Panc1 (cell line): Measurements from ENCODE around the gene ZC3H12D. TPM values are rescaled to one million over a fixed set of nuclear protein-coding genes. Genes with fewer than 3 reads are reported as not detected.

Experiments used
- ATAC-seq: fragments of 200-7000 bp; cut with Tn5 transposase; 2 replicates; pipeline ENCODE4 v1.9.1; 2020; ENCODE audit warnings: mild to moderate bottlenecking, moderate library complexity
- BruUV-seq: library from RNA; stranded (reverse); fragments of 400-500 nt; replicated peaks from 2 replicates; lab custom pipeline; 2021; lab: Mats Ljungman, UMichigan
- CTCF ChIA-PET: fragments of 300-600 bp; sonication (Branson Sonifier 250); formaldehyde crosslinking; loops from one replicate; lab custom pipeline; 2022; ENCODE audit warnings: antibody characterized with exemption; lab: Charles Lee
- POLR2A ChIA-PET: fragments of 300-600 bp; sonication (Branson Sonifier 250); formaldehyde crosslinking; loops from one replicate; lab custom pipeline; 2022; ENCODE audit warnings: antibody characterized with exemption; lab: Charles Lee
- DNase-seq: peaks from one replicate; pipeline ENCODE4 v3.0.0-alpha.2; 2010; ENCODE audit warnings: low read depth, low spot score
- H3K27ac ChIP-seq: 2 replicates; pipeline ENCODE4 v1.5.1; 2011; ENCODE audit warnings: mild to moderate bottlenecking, low read length, inconsistent platforms
- H3K27me3 ChIP-seq: fragments of 200-500 bp; sonication (Bioruptor generic); 2 replicates; pipeline ENCODE4 v1.6.0; 2014; ENCODE audit warnings: low read length, inconsistent platforms; ENCODE audit not compliant: control insufficient read depth, insufficient read depth
- H3K36me3 ChIP-seq: fragments of 200-500 bp; sonication (Bioruptor generic); 2 replicates; pipeline ENCODE4 v1.5.1; 2014; ENCODE audit warnings: inconsistent platforms, mild to moderate bottlenecking, low read length, moderate library complexity; ENCODE audit not compliant: control insufficient read depth, insufficient read depth
- H3K4me1 ChIP-seq: 2 replicates; pipeline ENCODE4 v1.5.1; 2011; ENCODE audit warnings: inconsistent platforms, mild to moderate bottlenecking, low read length, moderate library complexity; ENCODE audit not compliant: control insufficient read depth, insufficient read depth
- H3K4me3 ChIP-seq, 2 experiments: 2 replicates each; pipeline ENCODE4 v1.5.1; 2011 to 2012; ENCODE audit warnings: low read depth in 2 of 2, low read length in 2 of 2, mild to moderate bottlenecking in 2 of 2, inconsistent platforms in 1 of 2, moderate library complexity in 1 of 2
- H3K9me3 ChIP-seq: fragments of 200-500 bp; sonication (Bioruptor generic); 2 replicates; pipeline ENCODE4 v1.5.1; 2014; ENCODE audit warnings: low read depth, mild to moderate bottlenecking, inconsistent platforms, low read length, moderate library complexity; ENCODE audit not compliant: control insufficient read depth, insufficient read depth
- CTCF ChIP-seq: fragments of 450-650 bp; IDR thresholded peaks from 2 replicates; pipeline ENCODE4 v1.5.1; 2017; ENCODE audit warnings: mild to moderate bottlenecking
- POLR2AphosphoS5 ChIP-seq: IDR thresholded peaks from 2 replicates; pipeline ENCODE4 v1.6.1; 2012; ENCODE audit warnings: mild to moderate bottlenecking, low read depth, low read length, moderate library complexity
- REST ChIP-seq, 2 experiments: IDR thresholded peaks; 2 replicates each; pipeline ENCODE4 v1.6.1; 2011 to 2012; ENCODE audit warnings: low read depth in 2 of 2, control low read depth in 1 of 2, low read length in 1 of 2, mild to moderate bottlenecking in 1 of 2, moderate library complexity in 1 of 2; ENCODE audit not compliant: insufficient read depth in 1 of 2
- SIN3A ChIP-seq: IDR thresholded peaks from 2 replicates; pipeline ENCODE4 v1.6.1; 2012; ENCODE audit warnings: low read depth, mild to moderate bottlenecking, low read length, moderate library complexity, borderline replicate concordance; ENCODE audit not compliant: insufficient read depth
- TCF7L2 ChIP-seq: IDR thresholded peaks from 2 replicates; pipeline ENCODE4 v1.6.1; 2011; ENCODE audit warnings: mild to moderate bottlenecking, low read depth, low read length, inconsistent platforms
- in situ Hi-C: cut with HindIII; loops from 2 replicates; pipeline ENCODE4 v1.10.0; 2016; ENCODE audit warnings: low sequenced_read_pairs, low pct_unique_long_range_greater_than_20kb
- intact Hi-C: fragments of 100-400 bp; cut with micrococcal nuclease; formaldehyde crosslinking; loops from one replicate; pipeline ENCODE4 v1.10.0; 2022; ENCODE audit not compliant: unreplicated experiment
- total RNA-seq: library from RNA; stranded (reverse); gene quantifications from one replicate; pipeline ENCODE4 v1.2.1, GENCODE V29; 2021; ENCODE audit not compliant: unreplicated experiment

Gene ZC3H12D
- total RNA-seq, 1 experiment from 2014 or later: 0.26 TPM

- no peak overlapping the region for H3K27ac ChIP-seq
- no peaks in the 10 kb centered on the region for H3K27me3 ChIP-seq
- ChIA-PET CTCF (interaction anchor here (0.7 kb wide), 1 partner anchor 445 kb away, joined by 3 read pairs; no protein-coding TSS in a partner anchor), POLR2A (interaction anchor here (0.6 kb wide), 1 partner anchor 773 kb away, joined by 4 read pairs; no protein-coding TSS in a partner anchor)
- no peaks in the 10 kb centered on the region for H3K4me1 ChIP-seq
- TF ChIP-seq TCF7L2 (no peak), SIN3A (no peak), POLR2AphosphoS5 (no peak), REST (IDR thresholded peaks at IDR 0.05; ENCODE audit: insufficient read depth in 1 of 2, low read depth in 2 of 2, low read length in 1 of 2) (no peak), CTCF (no peak)
- no peaks in the 10 kb centered on the region for H3K36me3 ChIP-seq
- ATAC-seq: no peak
- no peak for DNase-seq
- H3K4me3 ChIP-seq: no peak overlapping the region
- intact Hi-C loops: no loop called here
- no peaks in the 10 kb centered on the region for H3K9me3 ChIP-seq
- in situ Hi-C loops: no loop called here
- BruUV-seq: no TSS peak
These were observed 11.4 kb downstream of the ZC3H12D start for GRCh38 chr6:149473080-149474052.

- Histone ChIP-seq H3K27ac (no peak overlapping the region), H3K4me3 (no peak overlapping the region), H3K4me1 (no peaks in the 10 kb centered on the region), H3K27me3 (no peaks in the 10 kb centered on the region), H3K9me3 (no peaks in the 10 kb centered on the region), H3K36me3 (no peaks in the 10 kb centered on the region)
- in situ Hi-C loops: no loop called here
- DNase-seq (no peak), ATAC-seq (no peak)
- CTCF ChIA-PET: no interaction called here
- POLR2A ChIA-PET: no interaction called here
- no TSS peak for BruUV-seq
- intact Hi-C loops: no loop called here
- TF ChIP-seq SIN3A: no peak
- no peak for TF ChIP-seq CTCF
- no peak for TF ChIP-seq REST (IDR thresholded peaks at IDR 0.05; ENCODE audit: insufficient read depth in 1 of 2, low read depth in 2 of 2, low read length in 1 of 2)
- no peak for TF ChIP-seq POLR2AphosphoS5
- no peak for TF ChIP-seq TCF7L2
These were observed 12.6 kb downstream of the ZC3H12D start for GRCh38 chr6:149472241-149472640.
